Osteoblast (primary cell): ENCODE measurements around the gene SIM2. TPM values are rescaled to one million over a fixed set of nuclear protein-coding genes. Genes with fewer than 3 reads are reported as not detected.

Experiments used
- DNase-seq: peaks from one replicate; pipeline ENCODE4 v3.0.0; 2011; ENCODE audit warnings: low spot score, mixed read lengths; ENCODE audit not compliant: insufficient read length; ENCODE audit errors: missing footprints
- H2AFZ ChIP-seq: 2 replicates; pipeline ENCODE4 v1.6.0; 2011; ENCODE audit warnings: mild to moderate bottlenecking, low read length
- H3K27ac ChIP-seq: 2 replicates; pipeline ENCODE4 v1.5.1; 2011; ENCODE audit warnings: mild to moderate bottlenecking, low read depth, low read length, moderate library complexity
- H3K27me3 ChIP-seq: 2 replicates; pipeline ENCODE4 v1.6.0; 2012; ENCODE audit warnings: mild to moderate bottlenecking, control low read depth, inconsistent platforms, low read length, moderate library complexity; ENCODE audit not compliant: insufficient read depth
- H3K36me3 ChIP-seq: 2 replicates; pipeline ENCODE4 v1.5.1; 2011; ENCODE audit warnings: mild to moderate bottlenecking, low read length, control low read depth, moderate library complexity; ENCODE audit not compliant: insufficient read depth
- H3K4me1 ChIP-seq: 2 replicates; pipeline ENCODE4 v1.5.1; 2011; ENCODE audit warnings: mild to moderate bottlenecking, low read length, control low read depth, moderate library complexity; ENCODE audit not compliant: insufficient read depth
- H3K4me2 ChIP-seq: 2 replicates; pipeline ENCODE4 v1.6.0; 2011; ENCODE audit warnings: mild to moderate bottlenecking, low read length; ENCODE audit not compliant: insufficient read depth
- H3K4me3 ChIP-seq: fragments of 200-600 bp; sonication (generic); 3 replicates; pipeline ENCODE4 v1.5.1; 2012; ENCODE audit warnings: mild to moderate bottlenecking, low read length, inconsistent platforms; ENCODE audit not compliant: insufficient read depth
- H3K79me2 ChIP-seq: 2 replicates; pipeline ENCODE4 v1.6.0; 2012; ENCODE audit warnings: mild to moderate bottlenecking, low read length, control low read depth, inconsistent platforms; ENCODE audit not compliant: insufficient read depth
- H3K9me3 ChIP-seq: 2 replicates; pipeline ENCODE4 v1.5.1; 2011; ENCODE audit warnings: low read depth, low read length, control low read depth
- H4K20me1 ChIP-seq: 2 replicates; pipeline ENCODE4 v1.6.0; 2012; ENCODE audit warnings: mild to moderate bottlenecking, low read length, control low read depth; ENCODE audit not compliant: insufficient read depth
- CTCF ChIP-seq: IDR thresholded peaks from 2 replicates; pipeline ENCODE4 v1.5.1; 2011; ENCODE audit warnings: mild to moderate bottlenecking, low read depth, low read length, moderate library complexity; ENCODE audit errors: extremely low read depth
- total RNA-seq: library from RNA; depleted of rRNA; stranded (reverse); fragments of >200 nt; gene quantifications from 2 replicates; pipeline ENCODE4 v1.2.3, GENCODE V29; 2012

Gene SIM2
- total RNA-seq, 1 donor, result 3.6 TPM

- H3K27me3 ChIP-seq, result peaks cover 54% of the 10 kb centered on the region
- H3K36me3 ChIP-seq, result no peaks in the 10 kb centered on the region
- no peaks in the 10 kb centered on the region for H3K9me3 ChIP-seq
- H3K79me2 ChIP-seq, result peaks cover under 1% of the 10 kb centered on the region
- no peak overlapping the region for H2AFZ ChIP-seq
- no peaks in the 10 kb centered on the region for H3K4me1 ChIP-seq
- TF ChIP-seq CTCF, result no peak
- H3K27ac ChIP-seq, result no peak overlapping the region
- no peak overlapping the region for H3K4me2 ChIP-seq
- DNase-seq, result peak; percentile 75
- H3K4me3 ChIP-seq, result no peak overlapping the region
- H4K20me1 ChIP-seq, result no peaks in the 10 kb centered on the region
These were observed 3.7 kb upstream of the SIM2 start for GRCh38 chr21:36695283-36695634.

- no peaks in the 10 kb centered on the region for H3K4me1 ChIP-seq
- H3K79me2 ChIP-seq, result peaks cover 5% of the 10 kb centered on the region
- no peaks in the 10 kb centered on the region for H4K20me1 ChIP-seq
- DNase-seq, result peak; percentile 80
- no peaks in the 10 kb centered on the region for H3K9me3 ChIP-seq
- no peak overlapping the region for H3K27ac ChIP-seq
- no peaks in the 10 kb centered on the region for H3K36me3 ChIP-seq
- TF ChIP-seq CTCF, result no peak
- H3K4me3 ChIP-seq, result no peak overlapping the region
- H2AFZ ChIP-seq, result no peak overlapping the region
- H3K4me2 ChIP-seq, result no peak overlapping the region
- peaks cover 52% of the 10 kb centered on the region for H3K27me3 ChIP-seq
These were observed 3.1 kb upstream of the SIM2 start for GRCh38 chr21:36695671-36696389.

- Histone ChIP-seq H4K20me1 (no peaks in the 10 kb centered on the region), H3K36me3 (no peaks in the 10 kb centered on the region), H3K4me3 (no peak overlapping the region), H3K9me3 (no peaks in the 10 kb centered on the region), H2AFZ (no peak overlapping the region), H3K79me2 (peaks cover 5% of the 10 kb centered on the region), H3K4me2 (no peak overlapping the region), H3K27ac (no peak overlapping the region), H3K4me1 (no peaks in the 10 kb centered on the region), H3K27me3 (peaks cover 46% of the 10 kb centered on the region)
- no peak for TF ChIP-seq CTCF
- peak; percentile 85 for DNase-seq
These were observed 2.4 kb upstream of the SIM2 start for GRCh38 chr21:36696390-36697059.

GRCh38 chr21:36697060-36697850 is 1.7 kb upstream of the SIM2 start:
- Histone ChIP-seq H3K4me3 (no peak overlapping the region), H3K4me2 (peak overlapping the region; percentile 84), H4K20me1 (peaks cover 4% of the 10 kb centered on the region), H3K27me3 (peaks cover 39% of the 10 kb centered on the region), H3K4me1 (no peaks in the 10 kb centered on the region), H3K27ac (no peak overlapping the region), H3K79me2 (peaks cover 5% of the 10 kb centered on the region), H2AFZ (no peak overlapping the region), H3K36me3 (no peaks in the 10 kb centered on the region), H3K9me3 (no peaks in the 10 kb centered on the region)
- TF ChIP-seq CTCF, result no peak
- DNase-seq, result peak; percentile 90
